ELR (cell line): Measurements from ENCODE around the gene TTI1.

Experiments
- DNase-seq: peaks from one replicate; pipeline ENCODE4 v3.0.0-alpha.2; 2015; ENCODE audit warnings: low read depth

The TTI1 gene

GRCh38 chr20:37937686-37938085 is 95.6 kb downstream of the TTI1 start:
- no peak for DNase-seq

- no peak for DNase-seq
Measured at GRCh38 chr20:37936451-37936850, 96.8 kb downstream of the TTI1 start.

- no peak for DNase-seq
Measured at GRCh38 chr20:37936041-37936440, 97.2 kb downstream of the TTI1 start.

DNA sequence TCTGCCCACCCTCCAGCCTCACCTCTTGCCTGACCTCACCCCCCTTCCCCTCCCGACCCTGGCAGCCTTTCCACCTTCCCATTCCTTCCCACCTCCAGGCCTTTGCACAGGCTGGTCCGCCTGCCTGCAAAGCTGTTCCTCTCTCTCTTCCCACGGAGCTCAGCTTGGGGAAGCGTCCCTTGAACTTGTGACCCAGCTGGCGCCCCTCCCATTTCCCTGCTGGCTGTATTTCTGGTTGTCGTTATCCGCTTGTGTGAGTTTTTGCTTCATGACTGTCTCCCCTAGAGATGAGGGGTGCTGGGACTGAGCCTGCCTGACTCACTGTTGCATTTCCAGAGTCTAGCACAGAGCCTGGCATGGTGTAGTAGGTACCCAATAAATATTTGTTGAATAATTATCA is 97.8 kb downstream of the TTI1 start:
- no peak for DNase-seq

GRCh38 chr20:37934634-37935375 is 98.5 kb downstream of the TTI1 start:
- no peak for DNase-seq

DNA sequence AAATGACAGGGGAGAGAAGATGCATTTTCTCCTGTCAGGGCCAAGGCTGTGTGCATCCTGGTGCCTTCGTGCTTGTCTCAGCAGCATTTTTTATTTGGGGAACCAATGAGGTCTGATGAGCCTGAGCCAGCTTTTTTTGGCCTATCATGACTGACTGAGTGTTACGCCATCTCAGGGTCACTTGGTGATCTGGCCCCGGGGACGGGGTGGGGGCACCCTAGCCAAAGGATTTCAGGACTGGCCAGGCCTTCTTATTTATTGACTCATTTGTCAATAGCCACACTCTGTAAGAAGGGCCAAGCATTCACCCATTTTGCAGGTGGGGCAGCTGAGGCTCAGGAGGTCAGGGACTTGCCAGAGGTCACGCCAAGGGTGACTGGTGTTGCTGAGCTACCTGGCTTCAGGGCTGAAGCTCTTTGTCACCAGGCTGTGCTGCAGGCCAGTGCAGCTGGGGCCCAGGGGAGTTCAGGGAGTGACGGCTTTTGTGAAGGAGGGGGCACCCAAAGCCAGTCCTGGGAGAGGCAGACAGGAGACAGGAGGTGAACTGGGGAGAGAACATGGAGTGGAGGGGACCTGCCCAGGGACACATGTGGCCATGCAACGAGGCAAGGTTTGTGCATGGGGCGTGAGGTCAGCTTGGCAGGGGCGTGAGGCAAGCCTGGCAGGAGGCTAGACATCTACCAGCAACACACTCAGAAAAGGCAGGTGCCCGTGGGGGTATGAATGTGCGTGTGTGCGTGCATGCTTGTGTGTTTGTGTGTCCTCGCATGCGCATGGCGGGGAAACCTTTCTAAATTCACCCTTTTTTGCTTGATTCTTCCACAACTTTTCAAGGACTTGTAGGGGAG is 99.2 kb downstream of the TTI1 start:
- DNase-seq: no peak
